Peyer's patch (tissue), 4 donors: ENCODE measurements around the gene AGO3. TPM values are rescaled to one million over a fixed set of nuclear protein-coding genes. Genes with fewer than 3 reads are reported as not detected.
"Not testable (repeated sequence)": the region's sequence is repeated elsewhere in the genome, so short reads cannot be mapped to it uniquely, and the experiment has no call there.

ENCODE experiments used
- DNase-seq, 3 donors: peaks; one replicate each; pipeline ENCODE4 v3.0.0-alpha.2; 2017 to 2019
- H3K27ac ChIP-seq, 4 donors: fragments of 200-600 bp; sonication (generic); one replicate each; pipeline ENCODE4 v1.5.1; 2016 to 2019
- H3K27me3 ChIP-seq, 2 donors: fragments of 200-600 bp; sonication (generic); one replicate each; pipeline ENCODE4 v1.5.1; 2019
- H3K36me3 ChIP-seq, 3 donors: fragments of 200-600 bp; sonication (generic); one replicate each; pipeline ENCODE4 v1.5.1; 2016 to 2019
- H3K4me1 ChIP-seq, 4 donors: fragments of 200-600 bp; sonication (generic); one replicate each; pipeline ENCODE4 v1.5.1; 2016 to 2019
- H3K4me3 ChIP-seq, 4 donors: fragments of 200-600 bp; sonication (generic); 1 replicate in 3 of 4; 2 replicates in 1 of 4; pipeline ENCODE4 v1.5.1; 2016 to 2019; ENCODE audit warnings: mild to moderate bottlenecking in 1 of 4
- H3K9me3 ChIP-seq, 4 donors: fragments of 200-600 bp; sonication (generic); one replicate each; pipeline ENCODE4 v1.5.1; 2016 to 2019; ENCODE audit warnings: mild to moderate bottlenecking in 1 of 4
- CTCF ChIP-seq, 6 experiments: fragments of 450-650 bp in 4 of 6; fragments of 200-600 bp in 2 of 6; sonication (generic) in 1 of 6; IDR thresholded peaks; one replicate each; pipeline ENCODE4 v1.5.1; 2017 to 2019; ENCODE audit warnings: antibody characterized with exemption in 6 of 6, mild to moderate bottlenecking in 3 of 6, moderate library complexity in 1 of 6
- POLR2A ChIP-seq, 2 donors: fragments of 450-650 bp; IDR thresholded peaks; one replicate each; pipeline ENCODE4 v1.5.1; 2017; ENCODE audit warnings: antibody characterized with exemption in 2 of 2, mild to moderate bottlenecking in 2 of 2, moderate library complexity in 2 of 2
- total RNA-seq, 4 donors: library from RNA; depleted of rRNA; stranded (reverse); fragments of >200 nt; gene quantifications; one replicate each; pipeline ENCODE4 v1.1.0, GENCODE V29; 2016

AGO3 gene
- total RNA-seq, 4 donors from 2014 or later: 12.1 to 33.0 (median 18.6) TPM

GRCh38 chr1:36014722-36015220 lies 83.9 kb downstream of the AGO3 start:
- no peak for DNase-seq
- no peaks in the 10 kb centered on the region for H3K9me3 ChIP-seq
- H3K27me3 ChIP-seq: no peaks in the 10 kb centered on the region
- H3K36me3 ChIP-seq: peaks cover 0 to 60% (median 0%) of the 10 kb centered on the region in 3 donors
- no peak for TF ChIP-seq CTCF (IDR thresholded peaks at IDR 0.05)
- no peak for TF ChIP-seq POLR2A (IDR thresholded peaks at IDR 0.05)
- no peak overlapping the region for H3K27ac ChIP-seq
- no peak overlapping the region for H3K4me3 ChIP-seq
- H3K4me1 ChIP-seq: no peaks in the 10 kb centered on the region

- Histone ChIP-seq H3K4me1 (no peaks in the 10 kb centered on the region), H3K9me3 (no peaks in the 10 kb centered on the region), H3K36me3 (peaks cover 0 to 54% (median 0%) of the 10 kb centered on the region in 3 donors), H3K27me3 (no peaks in the 10 kb centered on the region), H3K27ac (no peak overlapping the region), H3K4me3 (no peak overlapping the region)
- TF ChIP-seq POLR2A (IDR thresholded peaks at IDR 0.05) (no peak), CTCF (IDR thresholded peaks at IDR 0.05) (no peak)
- DNase-seq: no peak
Measured at GRCh38 chr1:36016686-36017085, 85.8 kb downstream of the AGO3 start.

- Histone ChIP-seq H3K27me3 (no peaks in the 10 kb centered on the region), H3K27ac (no peak overlapping the region), H3K9me3 (no peaks in the 10 kb centered on the region), H3K4me3 (no peak overlapping the region), H3K36me3 (peaks cover 0 to 22% (median 0%) of the 10 kb centered on the region in 3 donors), H3K4me1 (no peaks in the 10 kb centered on the region)
- no peak for DNase-seq
- TF ChIP-seq POLR2A (IDR thresholded peaks at IDR 0.05): no peak
Measured at GRCh38 chr1:36023098-36023769, 92.3 kb downstream of the AGO3 start.

- H3K4me1 ChIP-seq, DNase-seq, H3K9me3 ChIP-seq: not testable (repeated sequence)
Measured at GRCh38 chr1:36024024-36024423, 93.1 kb downstream of the AGO3 start.

GRCh38 chr1:36024847-36025246 lies 93.9 kb downstream of the AGO3 start:
- Histone ChIP-seq H3K4me3 (no peak overlapping the region), H3K27ac (no peak overlapping the region), H3K4me1 (no peaks in the 10 kb centered on the region), H3K9me3 (no peaks in the 10 kb centered on the region), H3K36me3 (peaks cover 0 to 20% (median 0%) of the 10 kb centered on the region in 3 donors), H3K27me3 (no peaks in the 10 kb centered on the region)
- no peak for DNase-seq
- TF ChIP-seq POLR2A (IDR thresholded peaks at IDR 0.05) (no peak), CTCF (IDR thresholded peaks at IDR 0.05) (no peak)

More at GRCh38 chr1:36024024-36024423, 93.1 kb downstream of the AGO3 start:
- peaks cover 0 to 20% (median 0%) of the 10 kb centered on the region in 3 donors for H3K36me3 ChIP-seq
- not testable (repeated sequence) for H3K27ac ChIP-seq, H3K4me3 ChIP-seq, H3K27me3 ChIP-seq

GRCh38 chr1:36027766-36028165 lies 96.9 kb downstream of the AGO3 start:
- TF ChIP-seq CTCF (IDR thresholded peaks at IDR 0.05) (no peak), POLR2A (IDR thresholded peaks at IDR 0.05) (no peak)
- no peaks in the 10 kb centered on the region for H3K9me3 ChIP-seq
- no peaks in the 10 kb centered on the region for H3K4me1 ChIP-seq
- H3K27ac ChIP-seq: no peak overlapping the region
- no peaks in the 10 kb centered on the region for H3K27me3 ChIP-seq
- DNase-seq: no peak
- peaks cover 0 to 34% (median 0%) of the 10 kb centered on the region in 3 donors for H3K36me3 ChIP-seq
- H3K4me3 ChIP-seq: no peak overlapping the region
